CD4-positive, alpha-beta memory T cell (primary cell): ENCODE data around the gene MOGAT3. TPM values are rescaled to one million over a fixed set of nuclear protein-coding genes. Genes with fewer than 3 reads are reported as not detected.

Source experiments
- CTCF ChIA-PET: fragments of 350-600 bp; sonication (Branson Sonifier 250); formaldehyde crosslinking; loops from one replicate; lab custom pipeline; 2021; ENCODE audit warnings: inconsistent platforms; ENCODE audit not compliant: partially characterized antibody; lab: Charles Lee
- POLR2A ChIA-PET: fragments of 350-600 bp; sonication (Branson Sonifier 250); formaldehyde crosslinking; loops from one replicate; lab custom pipeline; 2021; ENCODE audit not compliant: partially characterized antibody; lab: Charles Lee
- DNase-seq, 5 donors: peaks; one replicate each; pipeline versions ENCODE4 v3.0.0 to v3.0.0-alpha.2; 2020 to 2022; ENCODE audit warnings: mixed read lengths in 1 of 5
- H3K27ac ChIP-seq: one replicate; pipeline ENCODE4 v1.7.0; 2013; ENCODE audit warnings: low read depth, low read length
- H3K27me3 ChIP-seq: 2 replicates; pipeline ENCODE4 v1.7.0; 2013; ENCODE audit warnings: mild to moderate bottlenecking, low read length, moderate library complexity; ENCODE audit not compliant: insufficient read depth
- H3K36me3 ChIP-seq: 2 replicates; pipeline ENCODE4 v1.7.0; 2013; ENCODE audit warnings: mild to moderate bottlenecking, low read length, moderate library complexity; ENCODE audit not compliant: insufficient read depth
- H3K4me1 ChIP-seq: 2 replicates; pipeline ENCODE4 v1.7.0; 2013; ENCODE audit warnings: mild to moderate bottlenecking, low read length, moderate library complexity; ENCODE audit not compliant: insufficient read depth
- H3K4me3 ChIP-seq, 2 donors: one replicate each; pipeline ENCODE4 v1.7.0; 2013; ENCODE audit warnings: low read length in 2 of 2, mild to moderate bottlenecking in 1 of 2
- H3K9me3 ChIP-seq, 2 donors: one replicate each; pipeline ENCODE4 v1.7.0; 2013; ENCODE audit warnings: low read length in 2 of 2, control low read depth in 1 of 2; ENCODE audit not compliant: control insufficient read depth in 1 of 2
- H3K27ac Mint-ChIP-seq, 7 donors: one replicate each; pipeline ENCODE4 v1.8.0; 2020 to 2021; ENCODE audit warnings: mixed read lengths in 7 of 7, mild to moderate bottlenecking in 6 of 7, inconsistent platforms in 3 of 7, moderate library complexity in 3 of 7
- H3K27me3 Mint-ChIP-seq, 2 donors: one replicate each; pipeline ENCODE4 v1.8.0; 2020 to 2021; ENCODE audit warnings: mixed read lengths in 2 of 2
- H3K36me3 Mint-ChIP-seq, 2 donors: one replicate each; pipeline ENCODE4 v1.8.0; 2020 to 2021; ENCODE audit warnings: mixed read lengths in 2 of 2, inconsistent platforms in 1 of 2, mild to moderate bottlenecking in 1 of 2
- H3K4me1 Mint-ChIP-seq, 4 donors: one replicate each; pipeline ENCODE4 v1.8.0; 2020 to 2021; ENCODE audit warnings: mixed read lengths in 4 of 4, mild to moderate bottlenecking in 1 of 4
- H3K4me3 Mint-ChIP-seq, 8 donors: one replicate each; pipeline ENCODE4 v1.8.0; 2020 to 2021; ENCODE audit warnings: mixed read lengths in 8 of 8, mild to moderate bottlenecking in 7 of 8, moderate library complexity in 6 of 8, inconsistent platforms in 3 of 8
- H3K9me3 Mint-ChIP-seq, 8 donors: one replicate each; pipeline ENCODE4 v1.8.0; 2020 to 2021; ENCODE audit warnings: mixed read lengths in 8 of 8, mild to moderate bottlenecking in 5 of 8, inconsistent platforms in 3 of 8, moderate library complexity in 1 of 8
- intact Hi-C: fragments of 100-400 bp; cut with micrococcal nuclease; formaldehyde crosslinking; loops from one replicate; pipeline ENCODE4 v1.15.1; 2023
- polyA plus RNA-seq, 2 donors: library from polyadenylated mRNA; unstranded; fragments of 300-500 nt; fragmentation: Illumina TruSeq; gene quantifications; one replicate each; pipeline ENCODE4 v1.2.3, GENCODE V29; 2021
- total RNA-seq, 2 experiments: library from RNA; stranded (reverse); gene quantifications; one replicate each; pipeline ENCODE4 v1.2.3, GENCODE V29; 2021

The MOGAT3 gene, protein sequence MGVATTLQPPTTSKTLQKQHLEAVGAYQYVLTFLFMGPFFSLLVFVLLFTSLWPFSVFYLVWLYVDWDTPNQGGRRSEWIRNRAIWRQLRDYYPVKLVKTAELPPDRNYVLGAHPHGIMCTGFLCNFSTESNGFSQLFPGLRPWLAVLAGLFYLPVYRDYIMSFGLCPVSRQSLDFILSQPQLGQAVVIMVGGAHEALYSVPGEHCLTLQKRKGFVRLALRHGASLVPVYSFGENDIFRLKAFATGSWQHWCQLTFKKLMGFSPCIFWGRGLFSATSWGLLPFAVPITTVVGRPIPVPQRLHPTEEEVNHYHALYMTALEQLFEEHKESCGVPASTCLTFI
- total RNA-seq (not detected), polyA plus RNA-seq (not detected)

DNA sequence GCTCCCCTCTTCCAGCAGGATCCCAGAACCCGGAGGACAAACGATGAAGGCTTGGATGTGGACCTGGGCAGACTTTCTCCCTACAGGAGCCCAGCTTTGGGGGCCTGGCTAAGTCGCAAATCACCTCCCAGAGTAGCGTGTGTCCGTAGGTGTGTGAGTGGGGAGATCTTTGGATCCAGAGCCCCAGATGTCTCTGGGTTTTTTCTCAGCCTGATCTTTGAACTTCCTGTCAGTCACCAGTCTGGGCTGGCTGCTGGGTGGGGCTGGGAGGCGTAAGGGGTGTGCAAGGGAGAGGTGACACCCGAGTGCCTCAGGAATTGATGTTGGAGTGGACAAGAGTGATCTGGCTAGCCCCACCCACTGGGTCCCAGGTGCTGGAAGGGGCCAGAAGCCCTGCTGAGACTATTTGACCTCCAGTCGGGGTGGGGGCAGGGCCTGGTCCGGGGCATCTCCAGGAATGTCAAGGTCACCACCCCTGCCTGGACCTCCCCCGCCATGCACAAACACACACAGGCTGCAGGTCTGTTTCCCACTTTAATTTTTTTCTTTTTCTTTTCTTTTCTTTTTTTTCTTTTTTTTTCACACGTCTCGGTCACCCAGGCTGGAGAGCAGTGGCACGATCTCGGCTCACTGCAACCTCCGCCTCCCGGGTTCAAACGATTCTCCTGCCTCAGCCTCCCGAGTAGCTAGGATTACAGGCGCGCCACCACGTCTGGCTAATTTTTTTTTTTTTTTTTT is at the start of gene MOGAT3:
TSS of gene MOGAT3 (minus strand) at position 175 of the 738 bp plus-strand sequence. CDS start 182 bp downstream, outside the sequence.
- intact Hi-C loops: no loop called here
- Histone ChIP-seq H3K4me3 (no peak within 1 kb of the TSS), H3K4me1 (peaks cover 13% of the 10 kb centered on the region), H3K27me3 (no peaks in the 10 kb centered on the region), H3K27ac (no peak within 1 kb of the TSS), H3K36me3 (no peaks in the 10 kb centered on the region), H3K9me3 (no peaks in the 10 kb centered on the region)
- ChIA-PET POLR2A (interaction anchor here (1.0 kb wide), 1 partner anchor 16 kb away, joined by 4 read pairs; the partner anchor contains the start of genes PLOD3 and ZNHIT1), CTCF (interaction anchor here (1.2 to 5.9 kb wide), 3 partner anchors 8 to 57 kb away, joined by 3 to 45 read pairs (median 4); partner anchors contain the start of genes PLOD3 and ZNHIT1)
- peaks cover 3 to 7% of the 10 kb centered on the region in 2 donors for H3K36me3 Mint-ChIP-seq
- peak within 1 kb of the TSS in 6 of 8 donors; percentile 15 to 68 (median 40) for H3K4me3 Mint-ChIP-seq
- peaks cover 7 to 25% (median 13%) of the 10 kb centered on the region in 4 donors for H3K4me1 Mint-ChIP-seq
- H3K27ac Mint-ChIP-seq: no peak within 1 kb of the TSS
- peaks cover 11 to 15% of the 10 kb centered on the region in 2 donors for H3K27me3 Mint-ChIP-seq
- H3K9me3 Mint-ChIP-seq: no peaks in the 10 kb centered on the region
- DNase-seq: no peak

DNA sequence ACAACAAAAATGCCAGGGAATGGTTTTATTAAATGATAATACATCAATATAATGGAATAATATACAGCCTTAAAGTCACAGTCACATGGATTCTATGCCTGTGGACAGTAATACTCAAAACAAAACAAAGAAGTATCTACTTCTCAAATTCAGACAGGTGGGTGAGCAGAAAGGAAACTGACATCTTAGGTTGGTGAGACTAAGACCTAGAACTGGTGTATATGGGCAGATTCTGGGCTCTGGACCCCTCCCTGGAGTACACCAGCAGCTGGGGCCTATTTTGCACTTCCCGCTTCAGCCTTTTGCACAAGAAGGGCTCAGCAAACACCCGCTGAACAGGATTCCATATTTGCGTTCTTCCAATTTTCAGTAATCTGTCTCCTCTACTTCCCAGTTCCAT is 49.5 kb upstream of the MOGAT3 start:
- Histone ChIP-seq H3K36me3 (no peaks in the 10 kb centered on the region), H3K27me3 (no peaks in the 10 kb centered on the region), H3K4me1 (peaks cover 23% of the 10 kb centered on the region), H3K27ac (no peak overlapping the region), H3K4me3 (no peak overlapping the region), H3K9me3 (no peaks in the 10 kb centered on the region)
- H3K4me3 Mint-ChIP-seq: peak overlapping the region; percentile 3 to 100 (median 87)
- peaks cover 0 to 4% of the 10 kb centered on the region in 2 donors for H3K27me3 Mint-ChIP-seq
- H3K36me3 Mint-ChIP-seq: peaks cover 14 to 22% of the 10 kb centered on the region in 2 donors
- ChIA-PET CTCF (interaction anchor here (0.7 kb wide), 1 partner anchor 170 kb away, joined by 5 read pairs; no protein-coding TSS in a partner anchor), POLR2A (no interaction called here)
- H3K4me1 Mint-ChIP-seq: peaks cover 21 to 46% (median 31%) of the 10 kb centered on the region in 4 donors
- peak overlapping the region in 4 of 7 donors; percentile 63 to 82 (median 66) for H3K27ac Mint-ChIP-seq
- H3K9me3 Mint-ChIP-seq: no peaks in the 10 kb centered on the region
- intact Hi-C loops: loop anchor here (10.0 kb wide), 1 partner anchor 546 kb away; the partner anchor contains the start of gene POP7
- DNase-seq: no peak

DNA sequence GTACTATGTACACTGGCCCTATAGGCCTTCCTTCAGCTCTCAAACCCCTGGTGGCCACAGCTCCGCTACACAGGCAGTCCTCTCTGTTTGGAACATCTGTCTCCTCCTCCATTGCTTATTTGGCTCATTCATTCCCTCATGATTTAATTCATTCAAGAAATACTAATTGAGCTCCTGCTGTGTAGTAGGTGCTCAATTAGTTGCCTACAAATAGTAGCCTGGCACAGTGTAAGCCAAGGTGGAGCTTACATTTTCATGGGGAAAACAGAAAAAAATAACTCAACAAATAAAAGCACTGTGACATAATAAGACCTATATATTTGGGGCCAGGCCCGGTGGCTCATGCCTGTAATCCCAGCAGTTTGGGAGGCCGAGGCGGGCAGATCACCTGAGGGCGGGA is 47.4 kb upstream of the MOGAT3 start:
- intact Hi-C loops: no loop called here
- Mint-ChIP-seq H3K4me3 (peak overlapping the region in 1 of 8 donors; percentile 59), H3K27ac (peak overlapping the region in 2 of 7 donors; percentile 3 to 51), H3K36me3 (peaks cover 14 to 34% of the 10 kb centered on the region in 2 donors), H3K9me3 (no peaks in the 10 kb centered on the region), H3K4me1 (peaks cover 28 to 66% (median 46%) of the 10 kb centered on the region in 4 donors), H3K27me3 (no peaks in the 10 kb centered on the region)
- ChIA-PET POLR2A (interaction anchor here (1.2 kb wide), 1 partner anchor 30 kb away, joined by 4 read pairs; the partner anchor contains the start of gene ZNHIT1), CTCF (interaction anchor here (0.9 to 2.1 kb wide), 4 partner anchors 31 to 105 kb away, joined by 4 to 12 read pairs (median 8); partner anchors contain the start of genes PLOD3 and ZNHIT1)
- Histone ChIP-seq H3K27ac (no peak overlapping the region), H3K4me3 (no peak overlapping the region), H3K27me3 (no peaks in the 10 kb centered on the region), H3K9me3 (no peaks in the 10 kb centered on the region), H3K4me1 (peaks cover 36% of the 10 kb centered on the region), H3K36me3 (no peaks in the 10 kb centered on the region)
- no peak for DNase-seq

DNA sequence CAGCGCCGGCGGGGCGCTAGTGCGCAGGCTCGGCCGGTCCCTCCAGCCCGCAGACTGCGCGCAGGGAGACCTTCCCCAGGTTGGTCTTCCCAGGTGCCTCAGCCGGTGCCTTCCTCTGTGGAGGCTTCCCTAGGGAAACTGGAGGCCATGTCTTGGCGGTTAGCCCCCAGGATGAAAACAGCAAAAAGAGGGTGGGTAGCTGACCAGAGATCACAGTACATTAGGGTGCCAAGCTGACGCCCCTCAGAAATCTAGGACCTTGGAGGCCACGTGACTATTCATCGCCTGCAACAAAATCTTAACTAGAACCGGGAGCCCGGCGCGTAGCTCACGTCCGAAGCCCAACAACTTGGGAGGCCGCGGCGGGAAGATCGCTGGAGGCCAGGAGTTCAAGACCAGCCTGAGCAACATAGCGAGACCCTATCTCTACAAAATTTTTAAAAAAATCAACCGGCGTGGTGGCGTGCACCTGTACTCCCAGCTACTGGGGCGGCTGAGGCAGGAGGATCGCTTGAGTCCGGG is 44.4 kb upstream of the MOGAT3 start:
- ChIA-PET POLR2A (interaction anchor here (0.6 to 4.0 kb wide), 14 partner anchors 8 to 817 kb away, joined by 3 to 102 read pairs (median 4); partner anchors contain the start of genes IFT22, PLOD3, POP7 and SRRT), CTCF (interaction anchor here (1.0 to 5.8 kb wide), 16 partner anchors 9 to 356 kb away, joined by 3 to 105 read pairs (median 7); partner anchors contain the start of genes PLOD3, UFSP1 and ZNHIT1)
- Mint-ChIP-seq H3K27ac (peak overlapping the region; percentile 93 to 99 (median 97)), H3K36me3 (peaks cover 7 to 32% of the 10 kb centered on the region in 2 donors), H3K4me1 (peaks cover 16 to 56% (median 28%) of the 10 kb centered on the region in 4 donors), H3K9me3 (no peaks in the 10 kb centered on the region), H3K4me3 (peak overlapping the region; percentile 93 to 99 (median 97)), H3K27me3 (no peaks in the 10 kb centered on the region)
- H3K9me3 ChIP-seq: no peaks in the 10 kb centered on the region
- peak overlapping the region; percentile 95 to 100 for H3K4me3 ChIP-seq
- peak overlapping the region; percentile 85 for H3K27ac ChIP-seq
- no peaks in the 10 kb centered on the region for H3K27me3 ChIP-seq
- intact Hi-C loops: loop anchor here (2.0 kb wide), 3 partner anchors 38 to 356 kb away; partner anchors contain the start of genes IFT22 and UFSP1
- peaks cover 9% of the 10 kb centered on the region for H3K36me3 ChIP-seq
- H3K4me1 ChIP-seq: peaks cover 27% of the 10 kb centered on the region
- no peak for DNase-seq

DNA sequence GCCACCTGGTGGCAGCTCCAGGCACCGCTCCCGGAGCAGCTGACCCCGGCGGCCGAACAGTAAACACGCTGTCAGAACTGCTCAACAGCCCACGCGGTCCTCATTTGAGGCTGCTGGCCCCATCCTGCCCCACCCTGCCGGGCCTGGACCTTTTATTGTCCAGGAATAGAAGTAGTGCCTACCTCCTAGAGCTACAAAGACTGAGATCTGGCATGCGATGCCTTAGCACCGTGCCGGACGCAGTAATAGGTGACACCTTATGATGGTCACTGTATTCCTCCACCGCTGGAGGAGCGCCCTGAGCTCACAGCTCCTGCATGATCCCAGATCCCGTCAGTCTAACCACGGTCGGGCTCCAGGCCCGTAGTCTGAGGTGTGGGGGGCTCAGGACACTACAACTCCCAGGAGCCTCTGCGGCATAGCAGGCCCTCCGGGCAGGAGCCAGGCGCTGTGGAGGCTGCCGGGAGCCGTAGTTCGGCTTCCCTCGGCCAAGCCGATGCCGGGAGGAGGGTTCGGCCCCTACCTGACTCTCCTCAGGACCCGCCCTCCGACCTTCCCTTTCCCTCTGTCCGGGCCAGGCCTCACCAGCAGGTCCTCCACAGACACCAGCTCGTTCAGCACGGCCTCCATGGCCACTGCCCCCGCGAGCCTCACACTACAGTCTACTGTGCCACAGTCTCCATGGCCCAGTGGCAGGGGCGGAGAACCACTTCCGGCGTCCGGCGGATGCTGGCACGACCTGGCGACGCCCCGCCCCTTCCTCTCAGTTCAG is 43.7 kb upstream of the MOGAT3 start, which contains the start of gene FIS1:
TSS of gene FIS1 (minus strand) at position 707 of the 772 bp plus-strand sequence. CDS start at position 630, 77 bp downstream.
- Mint-ChIP-seq H3K9me3 (no peaks in the 10 kb centered on the region), H3K4me3 (peak within 1 kb of the TSS; percentile 93 to 99 (median 97)), H3K4me1 (peaks cover 14 to 50% (median 24%) of the 10 kb centered on the region in 4 donors), H3K27me3 (no peaks in the 10 kb centered on the region), H3K36me3 (peaks cover 4 to 30% of the 10 kb centered on the region in 2 donors), H3K27ac (peak within 1 kb of the TSS; percentile 93 to 99 (median 97))
- peak; percentile 91 to 96 (median 93) for DNase-seq
- intact Hi-C loops: loop anchor here (1.0 to 2.0 kb wide), 6 partner anchors 8 to 356 kb away; partner anchors contain the start of genes IFT22, UFSP1 and ZNHIT1
- POLR2A ChIA-PET: interaction anchor here (0.7 to 4.0 kb wide), 20 partner anchors 9 to 816 kb away, joined by 3 to 102 read pairs (median 6); partner anchors contain the start of genes IFT22, PLOD3, POP7 and SRRT
- CTCF ChIA-PET: interaction anchor here (0.9 to 5.8 kb wide), 27 partner anchors 9 to 355 kb away, joined by 3 to 105 read pairs (median 5); partner anchors contain the start of genes PLOD3, UFSP1 and ZNHIT1
- Histone ChIP-seq H3K36me3 (peaks cover 16% of the 10 kb centered on the region), H3K27me3 (no peaks in the 10 kb centered on the region), H3K4me3 (peak within 1 kb of the TSS; percentile 95 to 100), H3K4me1 (peaks cover 24% of the 10 kb centered on the region), H3K9me3 (no peaks in the 10 kb centered on the region), H3K27ac (peak within 1 kb of the TSS; percentile 85)
